Endothelial cell of umbilical vein (primary cell): ENCODE results near the gene NR1I3. TPM values are rescaled to one million over a fixed set of nuclear protein-coding genes. Genes with fewer than 3 reads are reported as not detected.
"Not testable (repeated sequence)": the region's sequence is repeated elsewhere in the genome, so short reads cannot be mapped to it uniquely, and the experiment has no call there.

Experiments
- BruUV-seq: library from RNA; stranded (reverse); fragments of 400-500 nt; replicated peaks from 2 replicates; lab custom pipeline; 2021; lab: Mats Ljungman, UMichigan
- CTCF ChIA-PET: fragments of 300-600, 350-600 bp; sonication (Branson Sonifier 250); formaldehyde crosslinking; loops from one replicate; lab custom pipeline; 2021; ENCODE audit warnings: antibody characterized with exemption, inconsistent platforms; lab: Charles Lee
- POLR2A ChIA-PET: fragments of 300-600, 350-600 bp; sonication (Branson Sonifier 250); formaldehyde crosslinking; loops from one replicate; lab custom pipeline; 2021; ENCODE audit warnings: antibody characterized with exemption, inconsistent platforms; lab: Charles Lee
- DNase-seq: peaks from one replicate; pipeline ENCODE4 v3.0.0-alpha.2; 2011; ENCODE audit warnings: low read depth, low spot score
- FAIRE-seq: peaks from 2 replicates; lab custom pipeline; 2011; peaks lifted over from hg19 to GRCh38; lab: Jason Lieb, UNC
- H2AFZ ChIP-seq: 2 replicates; pipeline ENCODE4 v1.6.0; 2012; ENCODE audit warnings: low read depth, low read length, control low read depth, inconsistent platforms
- H3K27ac ChIP-seq: 2 replicates; pipeline ENCODE4 v1.5.1; 2011; ENCODE audit warnings: low read depth, mild to moderate bottlenecking, control low read depth, low read length, moderate library complexity; ENCODE audit not compliant: insufficient read depth
- H3K27me3 ChIP-seq, 2 experiments: 2 replicates each; pipeline versions ENCODE4 v1.6.0 to v1.6.1; 2011; ENCODE audit warnings: low read length in 2 of 2, mixed read lengths in 1 of 2; ENCODE audit not compliant: control insufficient read depth in 2 of 2, insufficient read depth in 2 of 2
- H3K36me3 ChIP-seq, 2 experiments: 2 replicates in 1 of 2; 3 replicates in 1 of 2; pipeline ENCODE4 v1.5.1; 2011; ENCODE audit warnings: low read length in 2 of 2, mild to moderate bottlenecking in 1 of 2, moderate library complexity in 1 of 2; ENCODE audit not compliant: control insufficient read depth in 2 of 2, insufficient read depth in 2 of 2; ENCODE audit errors: extremely low read depth in 1 of 2
- H3K4me1 ChIP-seq: 3 replicates; pipeline ENCODE4 v1.5.1; 2011; ENCODE audit warnings: mild to moderate bottlenecking, low read length; ENCODE audit not compliant: control insufficient read depth, insufficient read depth; ENCODE audit errors: extremely low read depth
- H3K4me2 ChIP-seq: 2 replicates; pipeline ENCODE4 v1.6.1; 2011; ENCODE audit warnings: low read length, control low read depth, mixed read lengths; ENCODE audit not compliant: insufficient read depth
- H3K4me3 ChIP-seq, 3 experiments: fragments of 200-600 bp in 1 of 3; sonication (generic), shearing (Covaris generic) in 1 of 3; replicated peaks in 1 of 3; 2 replicates each; pipeline ENCODE4 v1.5.1; 2011 to 2016; ENCODE audit warnings: control low read depth in 3 of 3, low read length in 3 of 3, mild to moderate bottlenecking in 2 of 3, inconsistent platforms in 1 of 3, low read depth in 1 of 3, moderate library complexity in 1 of 3; ENCODE audit not compliant: insufficient read depth in 1 of 3
- H3K79me2 ChIP-seq: 2 replicates; pipeline ENCODE4 v1.6.0; 2012; ENCODE audit warnings: low read length, inconsistent platforms; ENCODE audit not compliant: control insufficient read depth, insufficient read depth
- H3K9ac ChIP-seq: replicated peaks from 2 replicates; pipeline ENCODE3; 2011; ENCODE audit warnings: low read length, control low read depth; ENCODE audit not compliant: insufficient read depth; ENCODE audit errors: extremely low read depth
- H3K9me1 ChIP-seq: replicated peaks from 3 replicates; pipeline ENCODE4 v1.6.0; 2011; ENCODE audit warnings: mild to moderate bottlenecking, low read length; ENCODE audit not compliant: control insufficient read depth, insufficient read depth; ENCODE audit errors: extremely low read depth
- H3K9me3 ChIP-seq: replicated peaks from 2 replicates; pipeline ENCODE4 v1.5.1; 2012; ENCODE audit warnings: low read length, inconsistent platforms; ENCODE audit not compliant: control insufficient read depth, insufficient read depth
- H4K20me1 ChIP-seq: replicated peaks from 2 replicates; pipeline ENCODE3; 2011; ENCODE audit warnings: mild to moderate bottlenecking, low read length; ENCODE audit not compliant: control insufficient read depth, insufficient read depth; ENCODE audit errors: extremely low read depth
- CTCF ChIP-seq, 2 donors: IDR thresholded peaks; 1 replicate in 1 of 2; 2 replicates in 1 of 2; pipeline ENCODE4 v1.5.1; 2011; ENCODE audit warnings: low read length in 2 of 2, mild to moderate bottlenecking in 2 of 2, moderate library complexity in 2 of 2, control low read depth in 1 of 2, inconsistent platforms in 1 of 2, low read depth in 1 of 2; ENCODE audit not compliant: insufficient read depth in 1 of 2; ENCODE audit errors: extremely low read depth in 1 of 2
- EZH2 ChIP-seq: IDR thresholded peaks from 2 replicates; pipeline ENCODE4 v1.6.1; 2012; ENCODE audit warnings: borderline replicate concordance, low read depth, mild to moderate bottlenecking, moderate library complexity, low read length, inconsistent platforms; ENCODE audit not compliant: severe bottlenecking
- FOS ChIP-seq: IDR thresholded peaks from 2 replicates; pipeline ENCODE4 v1.6.1; 2011; ENCODE audit warnings: mild to moderate bottlenecking, low read length, moderate library complexity, borderline replicate concordance; ENCODE audit not compliant: insufficient read depth
- GATA2 ChIP-seq: IDR thresholded peaks from 2 replicates; pipeline ENCODE4 v1.7.0; 2011; ENCODE audit warnings: low read depth, mild to moderate bottlenecking, moderate library complexity, mixed read lengths, low read length; ENCODE audit not compliant: insufficient read length, insufficient read depth
- JUN ChIP-seq: IDR thresholded peaks from 2 replicates; pipeline ENCODE4 v1.6.1; 2011; ENCODE audit warnings: borderline replicate concordance, low read depth; ENCODE audit not compliant: insufficient read length, insufficient read depth
- MYC ChIP-seq: IDR thresholded peaks from one replicate; pipeline ENCODE4 v1.6.1; 2011; ENCODE audit warnings: mild to moderate bottlenecking, low read depth, low read length
- POLR2A ChIP-seq: IDR thresholded peaks from 2 replicates; pipeline ENCODE4 v1.6.1; 2012; ENCODE audit warnings: low read depth, mild to moderate bottlenecking, control low read depth, low read length
- POLR2AphosphoS5 ChIP-seq: IDR thresholded peaks from 2 replicates; pipeline ENCODE4 v1.6.1; 2012; ENCODE audit warnings: low read depth, mild to moderate bottlenecking, control low read depth, low read length, moderate library complexity; ENCODE audit not compliant: insufficient read depth
- dilution Hi-C: fragments of 300-500 bp; cut with MboI; formaldehyde crosslinking; loops from one replicate; pipeline ENCODE4 v1.15.0; 2019; ENCODE audit warnings: low sequenced_read_pairs; ENCODE audit not compliant: extremely low pct_ligation_motif_present
- intact Hi-C: fragments of 100-400 bp; cut with micrococcal nuclease; formaldehyde crosslinking; loops from one replicate; pipeline ENCODE4 v1.10.0; 2022
- polyA plus RNA-seq, 4 experiments: library from polyadenylated mRNA; depleted of rRNA in 3 of 4; stranded (reverse) in 3 of 4; unstranded in 1 of 4; fragments of >200 nt; gene quantifications; 2 replicates each; pipeline versions ENCODE4 v1.2.1 to v1.2.3, GENCODE V29; 2011 to 2012; ENCODE audit warnings: missing spikeins in 1 of 4
- total RNA-seq: library from RNA; stranded (reverse); gene quantifications from 2 replicates; pipeline ENCODE4 v1.2.3, GENCODE V29; 2021
- TF ChIP-seq, protein P1 (sequence below): IDR thresholded peaks from 2 replicates; pipeline ENCODE4 v1.6.1; 2011; ENCODE audit not compliant: insufficient read depth, insufficient read length

NR1I3 gene
- total and polyA plus RNA-seq, 2 donors (not counting 3 experiments of a cell fraction or from before 2014, with no cell fraction given), result not detected

GRCh38 chr1:161225178-161225533 lies 12.8 kb downstream of the NR1I3 start:
- CTCF ChIA-PET, result interaction anchor here (0.6 to 6.9 kb wide), 26 partner anchors 9 to 215 kb away, joined by 3 to 156 read pairs (median 10); partner anchors contain the start of genes ADAMTS4, B4GALT3, CFAP126 and FCER1G
- Histone ChIP-seq H3K4me1 (peaks cover 18% of the 10 kb centered on the region), H3K27ac (no peak overlapping the region), H3K79me2 (no peaks in the 10 kb centered on the region), H3K4me2 (no peak overlapping the region), H4K20me1 (no peaks in the 10 kb centered on the region), H3K27me3 (no peaks in the 10 kb centered on the region), H3K4me3 (no peak overlapping the region), H3K9me1 (no peaks in the 10 kb centered on the region), H3K36me3 (peaks cover 8 to 9% of the 10 kb centered on the region in 2 experiments), H3K9me3 (no peaks in the 10 kb centered on the region), H2AFZ (peak overlapping the region; percentile 63), H3K9ac (no peak overlapping the region)
- FAIRE-seq (no peak), DNase-seq (no peak)
- intact Hi-C loops, result loop anchor here (1.0 to 2.0 kb wide), 4 partner anchors 15 to 40 kb away; partner anchors contain the start of gene NDUFS2
- TF ChIP-seq FOS (no peak), CTCF (IDR thresholded peaks at IDR 0.05; ENCODE audit: extremely low read depth in 1 of 2, insufficient read depth in 1 of 2, low read depth in 1 of 2, low read length in 2 of 2) (no peak), EZH2 (no peak), POLR2AphosphoS5 (no peak), JUN (no peak), GATA2 (no peak), MYC (no peak), POLR2A (no peak)
- TF ChIP-seq, protein P1, sequence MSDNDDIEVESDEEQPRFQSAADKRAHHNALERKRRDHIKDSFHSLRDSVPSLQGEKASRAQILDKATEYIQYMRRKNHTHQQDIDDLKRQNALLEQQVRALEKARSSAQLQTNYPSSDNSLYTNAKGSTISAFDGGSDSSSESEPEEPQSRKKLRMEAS, result no peak
- POLR2A ChIA-PET, result interaction anchor here (0.6 to 1.4 kb wide), 7 partner anchors 9 to 164 kb away, joined by 3 to 15 read pairs (median 5); partner anchors contain the start of genes NDUFS2 and PPOX
- no TSS peak for BruUV-seq
- dilution Hi-C loops, result no loop called here

- H3K36me3 ChIP-seq, BruUV-seq, H3K4me3 ChIP-seq, H3K9ac ChIP-seq, H3K27me3 ChIP-seq, H3K4me2 ChIP-seq, H4K20me1 ChIP-seq, dilution Hi-C loops, H3K9me1 ChIP-seq, H3K27ac ChIP-seq, FAIRE-seq, H3K9me3 ChIP-seq, DNase-seq, H3K79me2 ChIP-seq, POLR2A ChIA-PET, H2AFZ ChIP-seq: not testable (repeated sequence)
- H3K4me1 ChIP-seq, result peaks cover 18% of the 10 kb centered on the region
- CTCF ChIA-PET, result interaction anchor here (1.7 to 5.4 kb wide), 4 partner anchors 15 to 32 kb away, joined by 3 to 55 read pairs (median 28); partner anchors contain the start of genes ADAMTS4 and NDUFS2
- intact Hi-C loops, result loop anchor here (1.0 to 2.0 kb wide), 4 partner anchors 14 to 40 kb away; partner anchors contain the start of gene NDUFS2
Measured at GRCh38 chr1:161224695-161225087, 13.3 kb downstream of the NR1I3 start.
